ENCODE data around the gene TSEN15.

TSEN15 gene

DNA sequence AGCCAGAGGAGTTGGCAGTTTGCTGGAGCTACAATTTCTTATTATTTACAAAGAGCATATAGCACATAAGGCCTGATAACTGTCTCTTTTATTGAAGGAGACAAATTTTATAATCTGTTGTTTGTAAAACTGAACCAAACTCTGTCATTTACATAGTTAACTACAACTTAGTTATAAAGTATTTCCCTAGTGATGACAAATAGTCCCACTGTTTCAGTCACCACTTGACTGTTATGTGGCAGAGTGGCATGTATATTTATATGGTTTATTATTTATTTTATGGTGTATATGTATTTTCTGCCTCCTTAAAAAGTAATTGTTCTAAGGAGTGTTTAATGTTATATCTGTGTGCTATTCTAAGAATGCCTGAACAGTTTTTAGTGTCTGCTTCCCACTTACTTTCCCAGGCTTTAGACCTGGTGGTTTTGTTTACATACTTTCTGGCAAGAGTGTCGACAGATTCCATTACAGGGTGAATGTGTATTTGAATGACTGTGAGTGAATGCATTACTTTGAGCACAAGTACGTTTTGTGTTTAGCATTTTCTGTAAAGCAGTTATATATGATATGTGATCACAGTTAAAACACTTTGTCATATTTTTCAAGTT is 10.0 kb downstream of the TSEN15 start (continued):
- TF ChIP-seq PPARA (CRISPR knock-in tag; IDR thresholded peaks at IDR 0.05; ENCODE audit: borderline replicate concordance) (no peak), OSR1 (CRISPR knock-in tag; IDR thresholded peaks at IDR 0.05) (no peak), TOX (CRISPR knock-in tag; IDR thresholded peaks at IDR 0.05; ENCODE audit: borderline replicate concordance) (peak; percentile 84), ZFP3 (CRISPR knock-in tag; IDR thresholded peaks at IDR 0.05) (no peak), ISL1 (CRISPR knock-in tag; IDR thresholded peaks at IDR 0.05) (no peak)
- TF ChIP-seq, protein P1, sequence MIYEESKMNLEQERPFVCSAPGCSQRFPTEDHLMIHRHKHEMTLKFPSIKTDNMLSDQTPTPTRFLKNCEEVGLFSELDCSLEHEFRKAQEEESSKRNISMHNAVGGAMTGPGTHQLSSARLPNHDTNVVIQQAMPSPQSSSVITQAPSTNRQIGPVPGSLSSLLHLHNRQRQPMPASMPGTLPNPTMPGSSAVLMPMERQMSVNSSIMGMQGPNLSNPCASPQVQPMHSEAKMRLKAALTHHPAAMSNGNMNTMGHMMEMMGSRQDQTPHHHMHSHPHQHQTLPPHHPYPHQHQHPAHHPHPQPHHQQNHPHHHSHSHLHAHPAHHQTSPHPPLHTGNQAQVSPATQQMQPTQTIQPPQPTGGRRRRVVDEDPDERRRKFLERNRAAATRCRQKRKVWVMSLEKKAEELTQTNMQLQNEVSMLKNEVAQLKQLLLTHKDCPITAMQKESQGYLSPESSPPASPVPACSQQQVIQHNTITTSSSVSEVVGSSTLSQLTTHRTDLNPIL (CRISPR knock-in tag; IDR thresholded peaks at IDR 0.05; ENCODE audit: low read depth), result no peak

DNA sequence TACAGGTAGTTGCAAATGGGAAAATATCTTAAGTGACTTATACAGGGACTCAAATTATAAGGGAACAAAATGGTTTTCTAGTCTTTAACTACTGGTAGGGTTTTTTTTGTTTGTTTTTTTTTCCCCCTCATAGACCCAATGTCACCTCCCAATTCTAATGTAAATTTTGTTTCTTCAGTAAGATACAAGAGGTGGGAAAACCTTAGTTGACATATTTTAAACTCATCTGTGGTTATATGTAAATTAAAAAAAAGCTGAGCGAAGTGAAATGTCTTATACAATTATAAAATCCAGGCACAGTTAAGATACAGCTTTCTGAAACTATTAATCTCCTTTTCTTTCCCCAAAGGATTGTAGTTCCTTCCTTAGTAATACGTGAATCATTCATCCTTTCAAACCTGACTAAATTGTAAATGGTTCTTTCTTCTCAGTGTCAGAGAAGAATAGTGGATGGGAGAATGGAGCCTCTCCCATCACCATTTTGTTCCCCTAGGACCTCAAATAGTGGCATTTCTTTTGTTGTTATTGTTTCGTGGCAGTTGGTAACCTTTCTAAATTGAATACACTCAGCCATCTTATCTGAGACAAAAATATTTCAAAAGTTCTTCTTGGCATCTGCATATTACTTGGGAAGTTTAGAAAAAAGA is 11.2 kb downstream of the TSEN15 start:
- ATAC-seq, result no peak
- no peak for TF ChIP-seq ZFP30 (CRISPR knock-in tag; IDR thresholded peaks at IDR 0.05)
- no peak for TF ChIP-seq ZNF70 (CRISPR knock-in tag; IDR thresholded peaks at IDR 0.05)
- TF ChIP-seq, protein P2, sequence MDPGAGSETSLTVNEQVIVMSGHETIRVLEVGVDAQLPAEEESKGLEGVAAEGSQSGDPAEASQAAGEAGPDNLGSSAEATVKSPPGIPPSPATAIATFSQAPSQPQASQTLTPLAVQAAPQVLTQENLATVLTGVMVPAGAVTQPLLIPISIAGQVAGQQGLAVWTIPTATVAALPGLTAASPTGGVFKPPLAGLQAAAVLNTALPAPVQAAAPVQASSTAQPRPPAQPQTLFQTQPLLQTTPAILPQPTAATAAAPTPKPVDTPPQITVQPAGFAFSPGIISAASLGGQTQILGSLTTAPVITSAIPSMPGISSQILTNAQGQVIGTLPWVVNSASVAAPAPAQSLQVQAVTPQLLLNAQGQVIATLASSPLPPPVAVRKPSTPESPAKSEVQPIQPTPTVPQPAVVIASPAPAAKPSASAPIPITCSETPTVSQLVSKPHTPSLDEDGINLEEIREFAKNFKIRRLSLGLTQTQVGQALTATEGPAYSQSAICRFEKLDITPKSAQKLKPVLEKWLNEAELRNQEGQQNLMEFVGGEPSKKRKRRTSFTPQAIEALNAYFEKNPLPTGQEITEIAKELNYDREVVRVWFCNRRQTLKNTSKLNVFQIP (CRISPR knock-in tag; IDR thresholded peaks at IDR 0.05; ENCODE audit: borderline replicate concordance, low read depth), result no peak
- no peak for TF ChIP-seq SNAI2 (CRISPR knock-in tag; IDR thresholded peaks at IDR 0.05)
- no peak for TF ChIP-seq TOX (CRISPR knock-in tag; IDR thresholded peaks at IDR 0.05; ENCODE audit: borderline replicate concordance)
- no peak for TF ChIP-seq ZFP3 (CRISPR knock-in tag; IDR thresholded peaks at IDR 0.05)
- TF ChIP-seq, protein P3, sequence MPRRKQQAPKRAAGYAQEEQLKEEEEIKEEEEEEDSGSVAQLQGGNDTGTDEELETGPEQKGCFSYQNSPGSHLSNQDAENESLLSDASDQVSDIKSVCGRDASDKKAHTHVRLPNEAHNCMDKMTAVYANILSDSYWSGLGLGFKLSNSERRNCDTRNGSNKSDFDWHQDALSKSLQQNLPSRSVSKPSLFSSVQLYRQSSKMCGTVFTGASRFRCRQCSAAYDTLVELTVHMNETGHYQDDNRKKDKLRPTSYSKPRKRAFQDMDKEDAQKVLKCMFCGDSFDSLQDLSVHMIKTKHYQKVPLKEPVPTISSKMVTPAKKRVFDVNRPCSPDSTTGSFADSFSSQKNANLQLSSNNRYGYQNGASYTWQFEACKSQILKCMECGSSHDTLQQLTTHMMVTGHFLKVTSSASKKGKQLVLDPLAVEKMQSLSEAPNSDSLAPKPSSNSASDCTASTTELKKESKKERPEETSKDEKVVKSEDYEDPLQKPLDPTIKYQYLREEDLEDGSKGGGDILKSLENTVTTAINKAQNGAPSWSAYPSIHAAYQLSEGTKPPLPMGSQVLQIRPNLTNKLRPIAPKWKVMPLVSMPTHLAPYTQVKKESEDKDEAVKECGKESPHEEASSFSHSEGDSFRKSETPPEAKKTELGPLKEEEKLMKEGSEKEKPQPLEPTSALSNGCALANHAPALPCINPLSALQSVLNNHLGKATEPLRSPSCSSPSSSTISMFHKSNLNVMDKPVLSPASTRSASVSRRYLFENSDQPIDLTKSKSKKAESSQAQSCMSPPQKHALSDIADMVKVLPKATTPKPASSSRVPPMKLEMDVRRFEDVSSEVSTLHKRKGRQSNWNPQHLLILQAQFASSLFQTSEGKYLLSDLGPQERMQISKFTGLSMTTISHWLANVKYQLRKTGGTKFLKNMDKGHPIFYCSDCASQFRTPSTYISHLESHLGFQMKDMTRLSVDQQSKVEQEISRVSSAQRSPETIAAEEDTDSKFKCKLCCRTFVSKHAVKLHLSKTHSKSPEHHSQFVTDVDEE (CRISPR knock-in tag; IDR thresholded peaks at IDR 0.05), result no peak

DNA sequence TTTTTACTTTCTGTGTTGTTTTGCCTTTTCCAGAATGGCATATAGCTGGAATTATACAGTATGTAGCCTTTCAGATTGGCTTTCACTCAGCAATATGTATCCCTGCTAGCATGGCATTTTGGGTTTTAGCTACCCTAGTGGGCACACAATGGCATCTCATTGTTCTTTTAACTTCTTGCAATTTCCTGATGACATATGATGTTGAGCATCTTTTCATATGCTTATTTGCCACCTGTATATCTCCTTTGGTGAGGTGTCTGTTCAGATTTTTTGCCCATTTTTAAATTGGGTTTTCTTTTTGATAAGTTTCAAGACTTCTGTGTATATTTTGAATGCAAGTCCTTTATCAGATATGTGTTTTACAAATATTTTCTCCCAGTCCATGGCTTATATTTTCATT is 14.0 kb downstream of the TSEN15 start:
- TF ChIP-seq RARB (CRISPR knock-in tag; IDR thresholded peaks at IDR 0.05) (no peak), ZNF565 (CRISPR knock-in tag; conservative IDR thresholded peaks at IDR 0.05; ENCODE audit: low read depth) (no peak), ARNTL (CRISPR knock-in tag; IDR thresholded peaks at IDR 0.05; ENCODE audit: borderline replicate concordance, low read depth) (no peak), ESRRG (CRISPR knock-in tag; IDR thresholded peaks at IDR 0.05) (no peak), ZFP3 (CRISPR knock-in tag; IDR thresholded peaks at IDR 0.05) (no peak), ZNF70 (CRISPR knock-in tag; IDR thresholded peaks at IDR 0.05) (no peak), SNAI2 (CRISPR knock-in tag; IDR thresholded peaks at IDR 0.05) (no peak)
- TF ChIP-seq, protein P4, sequence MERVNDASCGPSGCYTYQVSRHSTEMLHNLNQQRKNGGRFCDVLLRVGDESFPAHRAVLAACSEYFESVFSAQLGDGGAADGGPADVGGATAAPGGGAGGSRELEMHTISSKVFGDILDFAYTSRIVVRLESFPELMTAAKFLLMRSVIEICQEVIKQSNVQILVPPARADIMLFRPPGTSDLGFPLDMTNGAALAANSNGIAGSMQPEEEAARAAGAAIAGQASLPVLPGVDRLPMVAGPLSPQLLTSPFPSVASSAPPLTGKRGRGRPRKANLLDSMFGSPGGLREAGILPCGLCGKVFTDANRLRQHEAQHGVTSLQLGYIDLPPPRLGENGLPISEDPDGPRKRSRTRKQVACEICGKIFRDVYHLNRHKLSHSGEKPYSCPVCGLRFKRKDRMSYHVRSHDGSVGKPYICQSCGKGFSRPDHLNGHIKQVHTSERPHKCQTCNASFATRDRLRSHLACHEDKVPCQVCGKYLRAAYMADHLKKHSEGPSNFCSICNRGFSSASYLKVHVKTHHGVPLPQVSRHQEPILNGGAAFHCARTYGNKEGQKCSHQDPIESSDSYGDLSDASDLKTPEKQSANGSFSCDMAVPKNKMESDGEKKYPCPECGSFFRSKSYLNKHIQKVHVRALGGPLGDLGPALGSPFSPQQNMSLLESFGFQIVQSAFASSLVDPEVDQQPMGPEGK (CRISPR knock-in tag; IDR thresholded peaks at IDR 0.05; ENCODE audit: borderline replicate concordance), result no peak
- TF ChIP-seq, protein P3 (CRISPR knock-in tag; IDR thresholded peaks at IDR 0.05), result no peak
- TF ChIP-seq, protein P5, sequence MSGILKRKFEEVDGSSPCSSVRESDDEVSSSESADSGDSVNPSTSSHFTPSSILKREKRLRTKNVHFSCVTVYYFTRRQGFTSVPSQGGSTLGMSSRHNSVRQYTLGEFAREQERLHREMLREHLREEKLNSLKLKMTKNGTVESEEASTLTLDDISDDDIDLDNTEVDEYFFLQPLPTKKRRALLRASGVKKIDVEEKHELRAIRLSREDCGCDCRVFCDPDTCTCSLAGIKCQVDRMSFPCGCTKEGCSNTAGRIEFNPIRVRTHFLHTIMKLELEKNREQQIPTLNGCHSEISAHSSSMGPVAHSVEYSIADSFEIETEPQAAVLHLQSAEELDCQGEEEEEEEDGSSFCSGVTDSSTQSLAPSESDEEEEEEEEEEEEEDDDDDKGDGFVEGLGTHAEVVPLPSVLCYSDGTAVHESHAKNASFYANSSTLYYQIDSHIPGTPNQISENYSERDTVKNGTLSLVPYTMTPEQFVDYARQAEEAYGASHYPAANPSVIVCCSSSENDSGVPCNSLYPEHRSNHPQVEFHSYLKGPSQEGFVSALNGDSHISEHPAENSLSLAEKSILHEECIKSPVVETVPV (CRISPR knock-in tag; IDR thresholded peaks at IDR 0.05), result no peak
- no peak for ATAC-seq

Data from SK-N-SH treated with all-trans-retinoic acid at 6 μM for 48 hours (cell line).